Mesendoderm (in vitro differentiated cells): ENCODE measurements around the gene TNPO2.
"Not testable (repeated sequence)": the region's sequence is repeated elsewhere in the genome, so short reads cannot be mapped to it uniquely, and the experiment has no call there.

ENCODE experiments used
- DNase-seq: peaks from one replicate; pipeline ENCODE4 v3.0.0; 2013
- H2AK5ac ChIP-seq: 2 replicates; pipeline ENCODE4 v1.6.1; 2013; ENCODE audit warnings: low read length, inconsistent platforms
- H2BK120ac ChIP-seq: 2 replicates; pipeline ENCODE4 v1.6.1; 2013; ENCODE audit warnings: low read depth, mild to moderate bottlenecking, low read length, moderate library complexity, mixed read lengths
- H2BK15ac ChIP-seq: replicated peaks from 2 replicates; pipeline ENCODE4 v1.6.1; 2013; ENCODE audit warnings: low read depth, mild to moderate bottlenecking, moderate library complexity
- H2BK5ac ChIP-seq: 2 replicates; pipeline ENCODE4 v1.6.1; 2013; ENCODE audit warnings: low read length, inconsistent platforms
- H3K18ac ChIP-seq: 2 replicates; pipeline ENCODE4 v1.6.1; 2013; ENCODE audit warnings: mild to moderate bottlenecking, low read length, mixed read lengths
- H3K23ac ChIP-seq: one replicate; pipeline ENCODE4 v1.6.1; 2013; ENCODE audit warnings: low read length
- H3K27ac ChIP-seq: 2 replicates; pipeline ENCODE4 v1.5.1; 2013; ENCODE audit warnings: low read depth, mild to moderate bottlenecking, inconsistent platforms, low read length, moderate library complexity
- H3K27me3 ChIP-seq: 2 replicates; pipeline ENCODE4 v1.6.1; 2013; ENCODE audit warnings: low read length, control low read depth, mild to moderate bottlenecking, inconsistent platforms; ENCODE audit not compliant: insufficient read depth, poor library complexity
- H3K36me3 ChIP-seq: 2 replicates; pipeline ENCODE4 v1.6.1; 2013; ENCODE audit warnings: low read length, inconsistent platforms; ENCODE audit not compliant: control insufficient read depth, insufficient read depth
- H3K4ac ChIP-seq: one replicate; pipeline ENCODE4 v1.6.1; 2013; ENCODE audit warnings: low read depth, mild to moderate bottlenecking, low read length, moderate library complexity
- H3K4me1 ChIP-seq: 2 replicates; pipeline ENCODE4 v1.6.1; 2013; ENCODE audit warnings: low read depth, low read length, inconsistent platforms; ENCODE audit not compliant: control insufficient read depth
- H3K4me2 ChIP-seq: 2 replicates; pipeline ENCODE4 v1.6.1; 2013; ENCODE audit warnings: low read length
- H3K4me3 ChIP-seq: 2 replicates; pipeline ENCODE4 v1.5.1; 2013; ENCODE audit warnings: mild to moderate bottlenecking, low read length
- H3K56ac ChIP-seq: one replicate; pipeline ENCODE4 v1.6.1; 2013; ENCODE audit warnings: low read length
- H3K79me1 ChIP-seq: 2 replicates; pipeline ENCODE4 v1.6.1; 2013; ENCODE audit warnings: low read length, inconsistent platforms
- H3K79me2 ChIP-seq: 2 replicates; pipeline ENCODE4 v1.6.1; 2013; ENCODE audit warnings: mild to moderate bottlenecking, low read length; ENCODE audit not compliant: control insufficient read depth, insufficient read depth
- H3K9ac ChIP-seq: 2 replicates; pipeline ENCODE4 v1.6.1; 2013; ENCODE audit warnings: low read length, inconsistent platforms
- H4K5ac ChIP-seq: one replicate; pipeline ENCODE4 v1.6.1; 2013; ENCODE audit warnings: low read length
- H4K8ac ChIP-seq: one replicate; pipeline ENCODE4 v1.6.1; 2013; ENCODE audit warnings: low read depth, mild to moderate bottlenecking, control low read depth, low read length, moderate library complexity
- WGBS: extraction: QIAGEN DNeasy Blood & Tissue Kit; methylation state at CpG from one replicate; pipeline ENCODE4 v1.1.7; 2013; ENCODE audit warnings: low lambda C conversion rate, missing lambda C conversion rate; ENCODE audit not compliant: insufficient coverage; ENCODE audit errors: extremely low coverage; 5-methylcytosine and 5-hydroxymethylcytosine counted together

The TNPO2 gene

GRCh38 chr19:12687496-12688196 is 36.1 kb downstream of the TNPO2 start, which contains the start of gene GNG14:
Gene GNG14, plus strand, starts transcription at chr19:12687998. Its CDS starts 51 bp downstream, at chr19:12688049.
- Histone ChIP-seq H2AK5ac (no peak within 1 kb of the TSS), H3K4me2 (no peak within 1 kb of the TSS), H2BK5ac (no peak within 1 kb of the TSS), H2BK120ac (no peak within 1 kb of the TSS), H3K18ac (no peak within 1 kb of the TSS), H3K56ac (no peak within 1 kb of the TSS), H3K9ac (no peak within 1 kb of the TSS), H3K4me1 (no peaks in the 10 kb centered on the region), H4K5ac (no peak within 1 kb of the TSS), H3K27me3 (no peaks in the 10 kb centered on the region), H3K4me3 (no peak within 1 kb of the TSS), H3K27ac (no peak within 1 kb of the TSS), H3K23ac (no peak within 1 kb of the TSS), H3K4ac (no peak within 1 kb of the TSS), H2BK15ac (no peak within 1 kb of the TSS), H4K8ac (no peak within 1 kb of the TSS), H3K79me1 (no peaks in the 10 kb centered on the region), H3K79me2 (no peaks in the 10 kb centered on the region), H3K36me3 (no peaks in the 10 kb centered on the region)
- WGBS: no CpG with 5 or more reads among the region's 9 CpGs
- DNase-seq: no peak

GRCh38 chr19:12685831-12686230 is 37.9 kb downstream of the TNPO2 start:
- Histone ChIP-seq H2AK5ac (no peak overlapping the region), H4K8ac (no peak overlapping the region), H3K79me2 (no peaks in the 10 kb centered on the region), H4K5ac (no peak overlapping the region), H3K27ac (no peak overlapping the region), H3K56ac (no peak overlapping the region), H2BK15ac (no peak overlapping the region), H3K4ac (no peak overlapping the region), H3K79me1 (no peaks in the 10 kb centered on the region), H3K18ac (no peak overlapping the region), H2BK5ac (no peak overlapping the region), H3K36me3 (no peaks in the 10 kb centered on the region), H3K9ac (no peak overlapping the region), H3K4me3 (no peak overlapping the region), H3K23ac (no peak overlapping the region), H2BK120ac (no peak overlapping the region), H3K4me2 (no peak overlapping the region), H3K27me3 (no peaks in the 10 kb centered on the region), H3K4me1 (no peaks in the 10 kb centered on the region)
- no peak for DNase-seq
- WGBS: no CpG with 5 or more reads among the region's 3 CpGs

GRCh38 chr19:12681074-12681987 is 42.4 kb downstream of the TNPO2 start, which contains the start of gene DHPS:
Gene DHPS, minus strand, starts transcription at chr19:12681880. Its CDS starts 114 bp downstream, at chr19:12681766.
- Histone ChIP-seq H3K18ac (peak within 1 kb of the TSS; percentile 81), H3K4ac (peak within 1 kb of the TSS; percentile 87), H2AK5ac (no peak within 1 kb of the TSS), H3K9ac (peak within 1 kb of the TSS; percentile 99), H3K36me3 (peaks cover 6% of the 10 kb centered on the region), H3K23ac (peak within 1 kb of the TSS; percentile 94), H3K27me3 (no peaks in the 10 kb centered on the region), H4K8ac (no peak within 1 kb of the TSS), H2BK5ac (peak within 1 kb of the TSS; percentile 69), H2BK120ac (no peak within 1 kb of the TSS), H3K27ac (peak within 1 kb of the TSS; percentile 97), H4K5ac (no peak within 1 kb of the TSS), H3K79me2 (peaks cover 5% of the 10 kb centered on the region), H2BK15ac (no peak within 1 kb of the TSS), H3K4me3 (peak within 1 kb of the TSS; percentile 97), H3K79me1 (peaks cover 5% of the 10 kb centered on the region), H3K56ac (peak within 1 kb of the TSS; percentile 99), H3K4me1 (no peaks in the 10 kb centered on the region), H3K4me2 (peak within 1 kb of the TSS; percentile 42)
- WGBS: no CpG with 5 or more reads among the region's 68 CpGs
- peak; percentile 100 for DNase-seq

- no peak overlapping the region for H3K18ac ChIP-seq
- no peak overlapping the region for H3K27ac ChIP-seq
- no peak overlapping the region for H4K8ac ChIP-seq
- no peaks in the 10 kb centered on the region for H3K27me3 ChIP-seq
- peaks cover 5% of the 10 kb centered on the region for H3K79me1 ChIP-seq
- no peak overlapping the region for H2BK15ac ChIP-seq
- no peak overlapping the region for H2AK5ac ChIP-seq
- no peak overlapping the region for H4K5ac ChIP-seq
- no peak overlapping the region for H3K4me2 ChIP-seq
- H2BK5ac ChIP-seq: no peak overlapping the region
- H3K56ac ChIP-seq: no peak overlapping the region
- H3K23ac ChIP-seq: no peak overlapping the region
- peaks cover 5% of the 10 kb centered on the region for H3K79me2 ChIP-seq
- no peak overlapping the region for H3K9ac ChIP-seq
- no peak overlapping the region for H3K4ac ChIP-seq
- no peak for DNase-seq
- no CpG with 5 or more reads among the region's 9 CpGs for WGBS
- peaks cover 14% of the 10 kb centered on the region for H3K36me3 ChIP-seq
- H3K4me3 ChIP-seq: no peak overlapping the region
- no peaks in the 10 kb centered on the region for H3K4me1 ChIP-seq
- H2BK120ac ChIP-seq: no peak overlapping the region
Observed at GRCh38 chr19:12680034-12680433, 43.7 kb downstream of the TNPO2 start.

- H3K27me3 ChIP-seq, H4K5ac ChIP-seq, H4K8ac ChIP-seq, DNase-seq, H3K79me2 ChIP-seq, H3K79me1 ChIP-seq, H3K4me1 ChIP-seq, H2BK15ac ChIP-seq, H2BK120ac ChIP-seq, H3K4me3 ChIP-seq, H3K27ac ChIP-seq, H3K23ac ChIP-seq, H2AK5ac ChIP-seq, H3K18ac ChIP-seq, H2BK5ac ChIP-seq, H3K4ac ChIP-seq, H3K56ac ChIP-seq, H3K4me2 ChIP-seq, H3K9ac ChIP-seq: not testable (repeated sequence)
- no CpG with 5 or more reads among the region's 5 CpGs for WGBS
- H3K36me3 ChIP-seq: peaks cover 14% of the 10 kb centered on the region
Observed at GRCh38 chr19:12678039-12678438, 45.7 kb downstream of the TNPO2 start.
